Gastrocnemius medialis (tissue), 4 donors: ENCODE results near the gene BBS9. TPM values are rescaled to one million over a fixed set of nuclear protein-coding genes. Genes with fewer than 3 reads are reported as not detected.

Experiments used
- ATAC-seq, 2 donors: fragments of 150-250 bp; one replicate each; pipeline ENCODE4 v1.9.1; 2016
- DNase-seq, 2 donors: peaks; one replicate each; pipeline ENCODE4 v3.0.0-alpha.2; 2019
- H3K27ac ChIP-seq, 4 donors: fragments of 200-600 bp; sonication (generic); 1 replicate in 1 of 4; 2 replicates in 3 of 4; pipeline ENCODE4 v1.5.1; 2016 to 2018; ENCODE audit warnings: mild to moderate bottlenecking in 2 of 4, moderate library complexity in 1 of 4
- H3K27me3 ChIP-seq, 3 donors: fragments of 200-600 bp; sonication (generic) in 2 of 3; 1 replicate in 1 of 3; 2 replicates in 2 of 3; pipeline versions ENCODE4 v1.5.1 to v1.6.0; 2016 to 2019; ENCODE audit warnings: mild to moderate bottlenecking in 1 of 3, moderate library complexity in 1 of 3
- H3K36me3 ChIP-seq, 2 donors: fragments of 200-600 bp; sonication (generic) in 1 of 2; one replicate each; pipeline ENCODE4 v1.5.1; 2017 to 2018
- H3K4me1 ChIP-seq, 2 donors: fragments of 200-600 bp; sonication (generic) in 1 of 2; one replicate each; pipeline ENCODE4 v1.5.1; 2016 to 2017; ENCODE audit warnings: mild to moderate bottlenecking in 2 of 2
- H3K4me3 ChIP-seq, 4 donors: fragments of 200-600 bp; sonication (generic) in 3 of 4; 1 replicate in 1 of 4; 2 replicates in 3 of 4; pipeline ENCODE4 v1.5.1; 2016 to 2019; ENCODE audit warnings: mild to moderate bottlenecking in 2 of 4
- H3K9me3 ChIP-seq, 3 donors: fragments of 200-600 bp; sonication (generic) in 2 of 3; 1 replicate in 1 of 3; 2 replicates in 2 of 3; pipeline ENCODE4 v1.5.1; 2016 to 2019
- POLR2A ChIP-seq, 2 donors: fragments of 450-650 bp; IDR thresholded peaks; one replicate each; pipeline ENCODE4 v1.6.1; 2017; ENCODE audit warnings: antibody characterized with exemption in 2 of 2, mild to moderate bottlenecking in 2 of 2, moderate library complexity in 2 of 2
- in situ Hi-C, 4 donors: fragments of 200-750 bp; cut with MboI; loops; one replicate each; pipeline versions ENCODE4 v1.15.0 to v1.8.0; 2017; ENCODE audit warnings: low sequenced_read_pairs in 4 of 4
- intact Hi-C: fragments of 100-400 bp; cut with DNase I; formaldehyde crosslinking; loops from one replicate; pipeline ENCODE4 v1.15.1; 2023; ENCODE audit warnings: low total_unique reads
- total RNA-seq, 4 donors: library from RNA; depleted of rRNA; stranded (reverse); fragments of >200 nt; gene quantifications; one replicate each; pipeline versions ENCODE4 v1.1.0 to v1.2.3, GENCODE V29; 2016
- TF ChIP-seq, protein P1 (sequence below), 5 experiments: fragments of 450-650 bp in 3 of 5; fragments of 200-600 bp in 2 of 5; sonication (generic) in 2 of 5; IDR thresholded peaks in 4 of 5; conservative IDR thresholded peaks in 1 of 5; 1 replicate in 4 of 5; 2 replicates in 1 of 5; pipeline ENCODE4 v1.5.1; 2016 to 2019; ENCODE audit warnings: antibody characterized with exemption in 5 of 5, mild to moderate bottlenecking in 3 of 5, moderate library complexity in 3 of 5

BBS9 gene
- total RNA-seq, 4 donors from 2014 or later = 3.5 to 6.5 (median 5.4) TPM

DNA sequence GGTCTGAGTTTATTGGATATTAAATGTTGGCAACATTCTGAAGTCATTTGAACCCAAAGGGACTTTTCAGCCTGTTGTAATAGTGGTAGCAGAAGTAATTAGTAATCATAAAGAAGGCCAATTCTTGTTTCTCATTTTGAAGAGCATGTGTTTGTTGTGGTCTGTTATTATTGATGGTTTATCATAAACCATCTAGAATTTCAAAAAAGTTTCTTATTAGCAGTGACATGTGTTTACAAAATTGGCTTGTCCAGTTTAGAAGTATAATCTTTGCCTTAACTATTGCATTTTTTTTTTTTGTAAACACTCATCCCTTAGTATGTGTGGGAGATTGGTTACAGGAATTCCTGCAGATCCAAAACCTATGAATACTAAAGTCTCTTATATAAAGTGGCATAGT, 177.8 kb downstream of the BBS9 start:
- intact Hi-C loops = no loop called here
- H3K27me3 ChIP-seq = no peaks in the 10 kb centered on the region
- in situ Hi-C loops = no loop called here

DNA sequence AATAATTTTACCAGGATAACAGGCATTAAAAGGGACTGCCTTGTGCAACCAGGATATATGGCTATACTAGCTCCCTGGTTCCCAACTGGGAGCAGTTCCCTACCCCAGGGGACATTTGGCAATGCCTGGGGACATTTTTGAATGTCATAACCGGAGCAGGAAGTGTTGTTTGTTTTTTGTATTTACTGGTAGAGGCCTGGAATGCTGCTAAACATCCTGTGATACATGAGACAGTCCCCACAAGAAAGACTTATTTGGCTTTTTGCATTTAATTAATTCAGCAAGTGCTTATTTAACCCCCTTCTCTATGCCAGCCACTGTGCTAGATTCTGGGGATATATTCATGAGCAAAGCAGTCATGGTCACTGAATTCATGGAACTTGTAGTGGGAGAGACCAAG, 181.2 kb downstream of the BBS9 start:
- Histone ChIP-seq H3K9me3 (no peaks in the 10 kb centered on the region), H3K27me3 (no peaks in the 10 kb centered on the region), H3K36me3 (no peaks in the 10 kb centered on the region), H3K4me3 (no peak overlapping the region), H3K4me1 (no peaks in the 10 kb centered on the region), H3K27ac (no peak overlapping the region)
- DNase-seq (no peak), ATAC-seq (no peak)
- in situ Hi-C loops = no loop called here
- intact Hi-C loops = no loop called here
- TF ChIP-seq, protein P1, sequence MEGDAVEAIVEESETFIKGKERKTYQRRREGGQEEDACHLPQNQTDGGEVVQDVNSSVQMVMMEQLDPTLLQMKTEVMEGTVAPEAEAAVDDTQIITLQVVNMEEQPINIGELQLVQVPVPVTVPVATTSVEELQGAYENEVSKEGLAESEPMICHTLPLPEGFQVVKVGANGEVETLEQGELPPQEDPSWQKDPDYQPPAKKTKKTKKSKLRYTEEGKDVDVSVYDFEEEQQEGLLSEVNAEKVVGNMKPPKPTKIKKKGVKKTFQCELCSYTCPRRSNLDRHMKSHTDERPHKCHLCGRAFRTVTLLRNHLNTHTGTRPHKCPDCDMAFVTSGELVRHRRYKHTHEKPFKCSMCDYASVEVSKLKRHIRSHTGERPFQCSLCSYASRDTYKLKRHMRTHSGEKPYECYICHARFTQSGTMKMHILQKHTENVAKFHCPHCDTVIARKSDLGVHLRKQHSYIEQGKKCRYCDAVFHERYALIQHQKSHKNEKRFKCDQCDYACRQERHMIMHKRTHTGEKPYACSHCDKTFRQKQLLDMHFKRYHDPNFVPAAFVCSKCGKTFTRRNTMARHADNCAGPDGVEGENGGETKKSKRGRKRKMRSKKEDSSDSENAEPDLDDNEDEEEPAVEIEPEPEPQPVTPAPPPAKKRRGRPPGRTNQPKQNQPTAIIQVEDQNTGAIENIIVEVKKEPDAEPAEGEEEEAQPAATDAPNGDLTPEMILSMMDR (IDR thresholded peaks at IDR 0.05 in 4 of 5, conservative IDR thresholded peaks at IDR 0.05 in 1 of 5) = no peak
- no peak for TF ChIP-seq POLR2A (IDR thresholded peaks at IDR 0.05)

More for the DNA sequence above, 177.8 kb downstream of the BBS9 start:
- Histone ChIP-seq H3K9me3 (no peaks in the 10 kb centered on the region), H3K36me3 (no peaks in the 10 kb centered on the region), H3K4me3 (no peak overlapping the region), H3K27ac (no peak overlapping the region), H3K4me1 (no peaks in the 10 kb centered on the region)
- TF ChIP-seq, protein P1 (IDR thresholded peaks at IDR 0.05 in 4 of 5, conservative IDR thresholded peaks at IDR 0.05 in 1 of 5) = no peak
- no peak for TF ChIP-seq POLR2A (IDR thresholded peaks at IDR 0.05)
- no peak for ATAC-seq
- no peak for DNase-seq

DNA sequence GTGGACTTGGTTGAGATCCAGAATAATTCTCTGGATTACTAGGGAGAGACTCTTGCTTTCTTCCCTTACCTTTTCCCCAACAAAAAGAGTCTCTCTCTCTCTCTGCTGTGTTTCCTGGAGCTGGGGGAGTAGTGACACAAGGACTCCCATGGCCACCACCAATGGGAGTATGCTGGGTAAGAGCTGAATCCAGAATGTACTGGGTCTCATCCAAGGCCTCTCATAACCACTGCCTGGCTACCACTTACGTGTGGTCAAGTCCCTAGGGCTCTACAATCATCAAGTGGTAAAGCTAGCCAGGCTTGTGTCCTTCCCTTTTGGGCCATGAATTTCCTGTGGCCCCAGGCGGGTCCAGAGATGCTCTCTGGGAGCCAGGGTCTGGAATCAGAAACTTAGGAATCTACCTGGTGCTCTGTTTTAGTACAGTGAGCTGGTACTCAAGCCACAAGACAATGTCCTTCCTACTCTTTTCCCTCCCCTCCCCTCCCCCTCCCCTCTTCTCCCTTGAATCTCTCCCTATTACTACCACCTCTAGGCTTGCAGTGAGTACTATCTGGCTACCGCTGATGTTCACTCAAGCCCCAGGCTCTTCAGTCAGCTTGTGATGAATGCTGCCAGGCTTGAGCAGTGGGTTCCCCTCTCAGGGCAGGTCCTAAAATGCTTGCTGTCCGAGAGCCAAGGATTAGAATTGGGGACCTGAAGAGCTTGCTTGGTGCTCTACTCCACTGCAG, 196.6 kb downstream of the BBS9 start:
- intact Hi-C loops = no loop called here
- no peak for ATAC-seq
- H3K27ac ChIP-seq = no peak overlapping the region
- no peak overlapping the region for H3K4me3 ChIP-seq
- no peaks in the 10 kb centered on the region for H3K36me3 ChIP-seq
- no peak for TF ChIP-seq POLR2A (IDR thresholded peaks at IDR 0.05)
- TF ChIP-seq, protein P1 (IDR thresholded peaks at IDR 0.05 in 4 of 5, conservative IDR thresholded peaks at IDR 0.05 in 1 of 5) = no peak
- H3K9me3 ChIP-seq = peaks cover 0 to 6% (median 0%) of the 10 kb centered on the region in 3 donors
- no peaks in the 10 kb centered on the region for H3K27me3 ChIP-seq
- DNase-seq = no peak
- H3K4me1 ChIP-seq = no peaks in the 10 kb centered on the region
- in situ Hi-C loops = no loop called here

DNA sequence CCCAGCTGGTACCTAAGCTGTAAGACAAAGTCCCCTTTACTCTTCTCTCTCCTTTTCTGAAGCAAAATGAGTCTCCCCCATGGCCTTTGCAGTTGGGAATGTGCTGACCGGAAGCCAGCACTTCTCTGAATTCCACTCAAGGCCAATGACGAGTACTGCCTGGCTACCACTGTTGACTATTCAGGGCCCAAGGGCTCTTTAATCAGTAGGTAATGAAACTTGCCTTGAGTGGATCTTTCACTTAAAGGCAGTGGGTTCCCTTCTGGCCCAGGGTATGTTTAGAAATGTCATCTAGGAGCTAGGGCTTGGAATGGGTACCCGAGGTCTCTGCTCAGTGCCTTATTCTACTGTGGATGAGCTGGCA, 197.1 kb downstream of the BBS9 start:
- no peaks in the 10 kb centered on the region for H3K4me1 ChIP-seq
- H3K36me3 ChIP-seq = no peaks in the 10 kb centered on the region
- intact Hi-C loops (no loop called here), in situ Hi-C loops (no loop called here)
- no peaks in the 10 kb centered on the region for H3K27me3 ChIP-seq
- no peak overlapping the region for H3K27ac ChIP-seq
- no peak for TF ChIP-seq POLR2A (IDR thresholded peaks at IDR 0.05)
- TF ChIP-seq, protein P1 (IDR thresholded peaks at IDR 0.05 in 4 of 5, conservative IDR thresholded peaks at IDR 0.05 in 1 of 5) = no peak
- DNase-seq (no peak), ATAC-seq (no peak)
- H3K4me3 ChIP-seq = no peak overlapping the region
- peaks cover 0 to 6% (median 0%) of the 10 kb centered on the region in 3 donors for H3K9me3 ChIP-seq

DNA sequence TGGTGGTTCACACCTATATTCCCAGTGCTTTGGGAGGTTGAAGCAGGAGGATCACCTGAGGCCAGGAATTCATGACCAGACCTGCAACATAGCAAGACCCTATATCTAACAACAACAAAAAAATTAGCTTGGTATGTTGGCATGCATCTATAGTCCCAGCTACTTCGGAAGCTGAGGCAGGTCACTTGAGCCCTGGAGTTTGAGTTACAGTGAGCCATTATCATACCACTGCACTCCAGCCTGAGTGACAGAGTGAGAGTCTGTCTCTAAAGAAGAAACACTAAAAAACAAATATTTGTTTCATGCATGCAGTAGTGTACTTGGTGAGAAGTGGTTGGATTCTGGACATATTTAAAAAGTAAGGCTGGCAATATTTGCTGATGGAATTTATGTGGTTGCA, 198.1 kb downstream of the BBS9 start:
- H3K27ac ChIP-seq = no peak overlapping the region
- no peak overlapping the region for H3K4me3 ChIP-seq
- H3K27me3 ChIP-seq = no peaks in the 10 kb centered on the region
- no peaks in the 10 kb centered on the region for H3K36me3 ChIP-seq
- peaks cover 0 to 6% (median 0%) of the 10 kb centered on the region in 3 donors for H3K9me3 ChIP-seq
- no peak for TF ChIP-seq POLR2A (IDR thresholded peaks at IDR 0.05)
- TF ChIP-seq, protein P1 (IDR thresholded peaks at IDR 0.05 in 4 of 5, conservative IDR thresholded peaks at IDR 0.05 in 1 of 5) = no peak
- DNase-seq = no peak
- in situ Hi-C loops (no loop called here), intact Hi-C loops (no loop called here)
- no peak for ATAC-seq
- no peaks in the 10 kb centered on the region for H3K4me1 ChIP-seq
